GM19468 (cell line): ENCODE measurements around the gene TRIO.

ENCODE experiments used
- ATAC-seq: cut with Tn5 transposase; IDR thresholded peaks from one replicate; pipeline ENCODE4 v1.9.1; 2021; ENCODE audit warnings: mild to moderate bottlenecking, moderate library complexity, moderate number of reproducible peaks; ENCODE audit not compliant: unreplicated experiment; ENCODE audit errors: extremely low read depth

The TRIO gene

GRCh38 chr5:14505310-14506139, 362.4 kb downstream of the TRIO start:
- no peak for ATAC-seq

- ATAC-seq, result no peak
These were observed 363.0 kb downstream of the TRIO start for GRCh38 chr5:14506140-14506538.

GRCh38 chr5:14506661-14507060, 363.5 kb downstream of the TRIO start:
- no peak for ATAC-seq

- no peak for ATAC-seq
These were observed 364.2 kb downstream of the TRIO start for GRCh38 chr5:14507156-14507941.

- ATAC-seq, result no peak
These were observed 364.9 kb downstream of the TRIO start for GRCh38 chr5:14508046-14508445.

GRCh38 chr5:14509556-14509955, 366.4 kb downstream of the TRIO start:
- no peak for ATAC-seq

GRCh38 chr5:14510156-14510734, 367.1 kb downstream of the TRIO start:
- no peak for ATAC-seq

GRCh38 chr5:14510880-14511279, 367.7 kb downstream of the TRIO start:
- no peak for ATAC-seq

- ATAC-seq, result no peak
These were observed 369.4 kb downstream of the TRIO start for GRCh38 chr5:14512574-14512973.

- ATAC-seq, result no peak
These were observed 370.1 kb downstream of the TRIO start for GRCh38 chr5:14513266-14513665.

GRCh38 chr5:14516901-14517300, 373.8 kb downstream of the TRIO start:
- ATAC-seq, result no peak

GRCh38 chr5:14518638-14519037, 375.5 kb downstream of the TRIO start:
- ATAC-seq, result no peak

- ATAC-seq, result no peak
These were observed 378.6 kb downstream of the TRIO start for GRCh38 chr5:14521748-14522147.

GRCh38 chr5:14522721-14523120, 379.6 kb downstream of the TRIO start:
- ATAC-seq, result no peak

GRCh38 chr5:14523243-14524034, 380.3 kb downstream of the TRIO start:
- ATAC-seq, result no peak

- ATAC-seq, result no peak
These were observed 382.3 kb downstream of the TRIO start for GRCh38 chr5:14525397-14525796.

- ATAC-seq, result no peak
These were observed 383.4 kb downstream of the TRIO start for GRCh38 chr5:14526493-14526892.

GRCh38 chr5:14528115-14528514, 385.0 kb downstream of the TRIO start:
- ATAC-seq, result no peak

- no peak for ATAC-seq
These were observed 385.8 kb downstream of the TRIO start for GRCh38 chr5:14528926-14529325.

- no peak for ATAC-seq
These were observed 388.5 kb downstream of the TRIO start for GRCh38 chr5:14531668-14532067.
